Keratinocyte (primary cell): ENCODE data around the gene RFPL2.

Experiments
- CTCF ChIP-seq, 3 experiments: IDR thresholded peaks in 1 of 3; conservative IDR thresholded peaks in 1 of 3; optimal IDR thresholded peaks in 1 of 3; 2 replicates in 2 of 3; 3 replicates in 1 of 3; pipeline versions ENCODE3 to v1.5.1; 2011; ENCODE audit warnings: low read length in 3 of 3, mild to moderate bottlenecking in 3 of 3, moderate library complexity in 2 of 3, control low read depth in 1 of 3, inconsistent platforms in 1 of 3; ENCODE audit not compliant: insufficient read depth in 2 of 3; ENCODE audit errors: extremely low read depth in 1 of 3
- EZH2 ChIP-seq: IDR thresholded peaks from one replicate; pipeline ENCODE4 v1.6.1; 2012; ENCODE audit warnings: inconsistent platforms, mild to moderate bottlenecking, low read length, moderate library complexity

GRCh38 chr22:32203181-32204039 is 1.5 kb downstream of the RFPL2 start:
- TF ChIP-seq CTCF (optimal IDR thresholded peaks at IDR 0.05 in 1 of 3, IDR thresholded peaks at IDR 0.05 in 1 of 3, conservative IDR thresholded peaks at IDR 0.05 in 1 of 3; ENCODE audit: extremely low read depth in 1 of 3, insufficient read depth in 2 of 3, low read length in 3 of 3) (no peak), EZH2 (no peak)
